Stimulated activated CD4-positive, alpha-beta T cell treated with anti-CD3 and anti-CD28 coated beads, Interleukin-4, amount 100 ng/mL, for 4 hours (primary cell): Measurements from ENCODE around the gene LDLRAD4.
A peak's percentile ranks its signal among the peaks of the same experiment; 100 is the strongest.

Experiments
- DNase-seq, 2 experiments: peaks; one replicate each; pipeline ENCODE4 v3.0.0-alpha.2; 2020

LDLRAD4 gene

GRCh38 chr18:13527256-13527655 is 308.7 kb downstream of the LDLRAD4 start:
- no peak for DNase-seq

GRCh38 chr18:13527730-13528129 is 309.2 kb downstream of the LDLRAD4 start:
- DNase-seq, result no peak

GRCh38 chr18:13528739-13529392 is 310.3 kb downstream of the LDLRAD4 start:
- DNase-seq, result no peak

GRCh38 chr18:13530033-13530878 is 311.7 kb downstream of the LDLRAD4 start:
- DNase-seq, result no peak

GRCh38 chr18:13530879-13531387 is 312.4 kb downstream of the LDLRAD4 start:
- DNase-seq, result peak in 1 of 2 experiments; percentile 19

- DNase-seq, result no peak
Measured at GRCh38 chr18:13531681-13532325, 313.2 kb downstream of the LDLRAD4 start.

GRCh38 chr18:13532406-13533075 is 314.0 kb downstream of the LDLRAD4 start:
- DNase-seq, result no peak

GRCh38 chr18:13534631-13535030 is 316.1 kb downstream of the LDLRAD4 start:
- no peak for DNase-seq

GRCh38 chr18:13536578-13536977 is 318.0 kb downstream of the LDLRAD4 start:
- no peak for DNase-seq

GRCh38 chr18:13537022-13537780 is 318.6 kb downstream of the LDLRAD4 start:
- no peak for DNase-seq

- DNase-seq, result no peak
Measured at GRCh38 chr18:13538630-13539029, 320.1 kb downstream of the LDLRAD4 start.

GRCh38 chr18:13539050-13539449 is 320.5 kb downstream of the LDLRAD4 start:
- DNase-seq, result peak in 1 of 2 experiments; percentile 15

GRCh38 chr18:13539843-13540476 is 321.4 kb downstream of the LDLRAD4 start:
- no peak for DNase-seq

GRCh38 chr18:13540477-13541182 is 322.1 kb downstream of the LDLRAD4 start:
- DNase-seq, result peak; percentile 12 to 28

GRCh38 chr18:13541621-13542519 is 323.3 kb downstream of the LDLRAD4 start:
- DNase-seq, result no peak

GRCh38 chr18:13542520-13542847 is 323.9 kb downstream of the LDLRAD4 start:
- no peak for DNase-seq

GRCh38 chr18:13543144-13543543 is 324.6 kb downstream of the LDLRAD4 start:
- no peak for DNase-seq

- DNase-seq, result no peak
Measured at GRCh38 chr18:13543811-13544732, 325.5 kb downstream of the LDLRAD4 start.

- no peak for DNase-seq
Measured at GRCh38 chr18:13544953-13545352, 326.4 kb downstream of the LDLRAD4 start.
